Activated T-helper 1 cell treated with anti-CD3 and anti-CD28 coated beads, Interleukin-12 subunit alpha, Interleukin-12 subunit beta, Interleukin-2, Interleukin-4 antibody, amounts not matched to agents 30 ng/mL and 10 ng/mL and 1 ng/mL, durations not matched to agents 14 hours and 24 hours and 36 hours (primary cell): ENCODE measurements around the gene MUS81. TPM values are rescaled to one million over a fixed set of nuclear protein-coding genes. Genes with fewer than 3 reads are reported as not detected.

ENCODE experiments used
- DNase-seq: peaks from one replicate; pipeline ENCODE4 v3.0.0; 2021; ENCODE audit warnings: low spot score
- H3K27ac Mint-ChIP-seq: one replicate; pipeline ENCODE4 v1.8.0; 2021; ENCODE audit warnings: mild to moderate bottlenecking, mixed read lengths
- H3K27me3 Mint-ChIP-seq: one replicate; pipeline ENCODE4 v1.8.0; 2022; ENCODE audit warnings: mild to moderate bottlenecking, moderate library complexity, mixed read lengths; ENCODE audit not compliant: insufficient read depth
- H3K36me3 Mint-ChIP-seq: one replicate; pipeline ENCODE4 v1.8.0; 2021; ENCODE audit warnings: low read depth, mixed read lengths
- H3K4me1 Mint-ChIP-seq: one replicate; pipeline ENCODE4 v1.8.0; 2021; ENCODE audit warnings: low read depth, mixed read lengths
- H3K4me3 Mint-ChIP-seq: one replicate; pipeline ENCODE4 v1.8.0; 2021; ENCODE audit warnings: mild to moderate bottlenecking, moderate library complexity, mixed read lengths
- H3K9me3 Mint-ChIP-seq: one replicate; pipeline ENCODE4 v1.8.0; 2021; ENCODE audit warnings: mixed read lengths
- intact Hi-C: fragments of 100-400 bp; cut with micrococcal nuclease; formaldehyde crosslinking; loops from one replicate; pipeline ENCODE4 v1.15.1; 2024
- total RNA-seq: library from RNA; stranded (reverse); gene quantifications from 2 replicates; pipeline ENCODE4 v1.2.3, GENCODE V29; 2022

The MUS81 gene
- 77.7 and 79.6 TPM in 2 replicates for total RNA-seq

GRCh38 chr11:65860278-65861164 is at the start of gene MUS81:
TSS of gene MUS81 (plus strand) at chr11:65860433. CDS start at chr11:65860754, 321 bp downstream.
- intact Hi-C loops, result loop anchor here (1.0 kb wide), 7 partner anchors 13 to 192 kb away; partner anchors contain the start of genes AP5B1, BANF1, EIF1AD and FIBP
- peaks cover 38% of the 10 kb centered on the region for H3K4me1 Mint-ChIP-seq
- H3K9me3 Mint-ChIP-seq, result no peaks in the 10 kb centered on the region
- peak within 1 kb of the TSS; percentile 96 for H3K4me3 Mint-ChIP-seq
- H3K27me3 Mint-ChIP-seq, result no peaks in the 10 kb centered on the region
- DNase-seq, result peak; percentile 94
- peaks cover 38% of the 10 kb centered on the region for H3K36me3 Mint-ChIP-seq
- H3K27ac Mint-ChIP-seq, result peak within 1 kb of the TSS; percentile 99

GRCh38 chr11:65811764-65812475 is 48.3 kb upstream of the MUS81 start:
- no peaks in the 10 kb centered on the region for H3K36me3 Mint-ChIP-seq
- intact Hi-C loops, result loop anchor here (10.0 kb wide), 1 partner anchor 47 kb away; no protein-coding TSS in a partner anchor
- no peak for DNase-seq
- H3K4me3 Mint-ChIP-seq, result no peak overlapping the region
- no peaks in the 10 kb centered on the region for H3K9me3 Mint-ChIP-seq
- peaks cover 5% of the 10 kb centered on the region for H3K4me1 Mint-ChIP-seq
- H3K27ac Mint-ChIP-seq, result no peak overlapping the region
- peaks cover 27% of the 10 kb centered on the region for H3K27me3 Mint-ChIP-seq

- Mint-ChIP-seq H3K4me1 (peaks cover 19% of the 10 kb centered on the region), H3K4me3 (no peak overlapping the region), H3K27me3 (peaks cover 17% of the 10 kb centered on the region), H3K9me3 (no peaks in the 10 kb centered on the region), H3K36me3 (no peaks in the 10 kb centered on the region), H3K27ac (no peak overlapping the region)
- DNase-seq, result no peak
- intact Hi-C loops, result loop anchor here (10.0 kb wide), 1 partner anchor 50 kb away; no protein-coding TSS in a partner anchor
Observed at GRCh38 chr11:65814131-65814985, 45.9 kb upstream of the MUS81 start.

- H3K27me3 Mint-ChIP-seq, result peaks cover 16% of the 10 kb centered on the region
- DNase-seq, result no peak
- peaks cover 19% of the 10 kb centered on the region for H3K4me1 Mint-ChIP-seq
- H3K9me3 Mint-ChIP-seq, result no peaks in the 10 kb centered on the region
- intact Hi-C loops, result loop anchor here (5.0 to 10.0 kb wide), 2 partner anchors 50 to 238 kb away; partner anchors contain the start of gene EHBP1L1
- no peak overlapping the region for H3K4me3 Mint-ChIP-seq
- H3K27ac Mint-ChIP-seq, result no peak overlapping the region
- no peaks in the 10 kb centered on the region for H3K36me3 Mint-ChIP-seq
Observed at GRCh38 chr11:65814986-65815565, 45.2 kb upstream of the MUS81 start.

GRCh38 chr11:65816696-65817095 is 43.5 kb upstream of the MUS81 start:
- no peaks in the 10 kb centered on the region for H3K9me3 Mint-ChIP-seq

GRCh38 chr11:65817312-65817834 is 42.9 kb upstream of the MUS81 start:
- peak overlapping the region; percentile 82 for H3K4me3 Mint-ChIP-seq
- H3K27me3 Mint-ChIP-seq, result peaks cover 12% of the 10 kb centered on the region
- no peak for DNase-seq
- no peaks in the 10 kb centered on the region for H3K9me3 Mint-ChIP-seq
- intact Hi-C loops, result loop anchor here (5.0 to 10.0 kb wide), 2 partner anchors 53 to 240 kb away; partner anchors contain the start of gene EHBP1L1
- H3K4me1 Mint-ChIP-seq, result peaks cover 19% of the 10 kb centered on the region
- no peaks in the 10 kb centered on the region for H3K36me3 Mint-ChIP-seq
- H3K27ac Mint-ChIP-seq, result peak overlapping the region; percentile 82

More at GRCh38 chr11:65816696-65817095, 43.5 kb upstream of the MUS81 start:
- no peaks in the 10 kb centered on the region for H3K36me3 Mint-ChIP-seq
- H3K27me3 Mint-ChIP-seq, result peaks cover 13% of the 10 kb centered on the region
- intact Hi-C loops, result loop anchor here (5.0 to 10.0 kb wide), 2 partner anchors 52 to 239 kb away; partner anchors contain the start of gene EHBP1L1
- peak overlapping the region; percentile 24 for H3K4me3 Mint-ChIP-seq
- no peak for DNase-seq
- no peak overlapping the region for H3K27ac Mint-ChIP-seq
- peaks cover 19% of the 10 kb centered on the region for H3K4me1 Mint-ChIP-seq

GRCh38 chr11:65817835-65818680 is 42.2 kb upstream of the MUS81 start:
- peaks cover 19% of the 10 kb centered on the region for H3K4me1 Mint-ChIP-seq
- H3K4me3 Mint-ChIP-seq, result peak overlapping the region; percentile 82
- H3K9me3 Mint-ChIP-seq, result no peaks in the 10 kb centered on the region
- intact Hi-C loops, result loop anchor here (1.0 to 10.0 kb wide), 9 partner anchors 15 to 241 kb away; partner anchors contain the start of genes AP5B1, EHBP1L1 and SNX32
- peak; percentile 90 for DNase-seq
- H3K27ac Mint-ChIP-seq, result peak overlapping the region; percentile 82
- no peaks in the 10 kb centered on the region for H3K36me3 Mint-ChIP-seq
- H3K27me3 Mint-ChIP-seq, result peaks cover 9% of the 10 kb centered on the region

GRCh38 chr11:65821107-65821506 is 39.1 kb upstream of the MUS81 start:
- no peak overlapping the region for H3K4me3 Mint-ChIP-seq
- H3K9me3 Mint-ChIP-seq, result no peaks in the 10 kb centered on the region
- no peak overlapping the region for H3K27ac Mint-ChIP-seq
- H3K27me3 Mint-ChIP-seq, result no peaks in the 10 kb centered on the region
- H3K36me3 Mint-ChIP-seq, result no peaks in the 10 kb centered on the region
- DNase-seq, result no peak
- peaks cover 19% of the 10 kb centered on the region for H3K4me1 Mint-ChIP-seq
- intact Hi-C loops, result no loop called here

- Mint-ChIP-seq H3K27ac (no peak overlapping the region), H3K27me3 (no peaks in the 10 kb centered on the region), H3K4me3 (no peak overlapping the region), H3K36me3 (no peaks in the 10 kb centered on the region), H3K9me3 (no peaks in the 10 kb centered on the region), H3K4me1 (peaks cover 14% of the 10 kb centered on the region)
- intact Hi-C loops, result no loop called here
- DNase-seq, result no peak
Observed at GRCh38 chr11:65822776-65823528, 37.3 kb upstream of the MUS81 start.

GRCh38 chr11:65826984-65827735 is 33.1 kb upstream of the MUS81 start:
- Mint-ChIP-seq H3K4me1 (peaks cover 23% of the 10 kb centered on the region), H3K27me3 (peaks cover 3% of the 10 kb centered on the region), H3K27ac (peak overlapping the region; percentile 45), H3K9me3 (no peaks in the 10 kb centered on the region), H3K4me3 (no peak overlapping the region), H3K36me3 (no peaks in the 10 kb centered on the region)
- no peak for DNase-seq
- intact Hi-C loops, result no loop called here
